Activated T-cell treated with anti-CD3 and anti-CD28 coated beads, Interleukin-2, amount 50 U/mL, for 48 hours (primary cell): ENCODE measurements around the gene TRIM54.
"Not testable (repeated sequence)": the region's sequence is repeated elsewhere in the genome, so short reads cannot be mapped to it uniquely, and the experiment has no call there.

ENCODE experiments used
- DNase-seq, 2 experiments: peaks; one replicate each; pipeline ENCODE4 v3.0.0-alpha.2; 2020

TRIM54 gene

DNA sequence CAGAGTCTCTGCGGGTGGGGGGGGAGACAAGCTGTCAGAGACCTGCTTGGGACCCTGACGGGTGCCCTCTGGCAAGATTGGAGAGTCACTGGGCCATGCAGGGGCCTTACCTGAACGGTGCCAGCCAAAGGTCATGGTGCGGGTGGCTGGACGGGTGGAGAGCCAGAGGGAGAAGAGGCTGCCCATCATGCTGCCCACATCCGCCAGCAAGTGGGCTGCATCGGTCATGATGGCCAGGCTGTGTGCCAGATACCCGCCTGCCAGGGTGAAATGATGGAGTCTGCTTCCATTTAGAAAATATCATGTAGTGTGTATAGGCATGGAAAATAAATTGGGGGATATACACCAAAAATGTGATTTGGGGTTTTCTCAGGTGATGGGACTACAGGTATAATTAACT is 24.2 kb upstream of the TRIM54 start:
- no peak for DNase-seq

DNA sequence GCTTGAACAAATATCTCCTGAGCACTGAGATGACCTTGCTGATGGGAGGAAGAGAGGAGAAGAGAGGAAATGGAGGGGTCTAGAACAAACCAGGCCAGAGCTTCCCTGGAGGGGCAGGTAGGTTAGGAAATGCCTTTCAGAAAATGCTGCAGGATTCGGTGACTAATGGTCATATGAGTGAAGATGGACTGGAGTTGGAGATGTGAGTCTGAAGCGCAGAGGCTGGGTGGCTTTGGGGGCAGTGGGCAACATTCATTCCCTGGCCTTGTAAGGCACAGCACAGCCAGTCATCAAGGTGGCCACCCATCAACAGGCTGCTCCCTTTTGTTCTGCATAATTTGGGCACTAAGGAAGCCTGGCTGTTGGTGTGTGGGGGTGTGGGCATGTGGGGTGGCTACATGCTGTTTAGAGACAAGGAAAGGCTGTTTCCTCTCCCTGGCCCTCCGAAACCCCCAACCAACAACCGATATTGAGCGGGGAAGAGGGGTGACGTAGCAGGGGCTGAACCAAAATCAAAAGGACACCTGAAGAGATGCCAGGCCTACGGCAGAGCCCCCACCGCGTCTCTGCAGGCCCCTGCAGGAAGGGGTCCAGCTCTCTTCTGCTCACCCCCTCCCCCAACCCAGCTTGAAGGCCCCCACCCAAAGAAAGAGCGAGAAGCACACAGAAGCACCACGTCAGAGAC is 20.8 kb upstream of the TRIM54 start:
- DNase-seq = no peak

DNA sequence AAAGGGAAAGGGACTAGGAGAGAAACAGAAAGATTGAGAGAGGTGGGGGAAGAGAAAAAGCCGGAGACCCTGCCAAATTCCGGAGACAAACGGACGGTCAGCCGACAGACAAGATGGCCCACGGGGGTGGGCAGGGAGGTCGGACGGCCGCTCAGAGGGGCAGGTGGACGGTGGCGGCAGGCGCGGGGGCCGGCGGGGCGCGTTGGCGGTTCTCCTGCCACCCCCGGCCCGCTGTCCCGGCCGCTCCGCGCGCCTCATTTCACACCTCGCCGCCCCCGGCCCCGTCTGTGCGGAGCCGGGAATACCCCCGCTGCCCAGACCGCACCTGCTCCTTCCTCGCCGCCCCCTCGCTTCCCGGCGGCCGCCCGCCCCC is 20.3 kb upstream of the TRIM54 start:
- no peak for DNase-seq

DNA sequence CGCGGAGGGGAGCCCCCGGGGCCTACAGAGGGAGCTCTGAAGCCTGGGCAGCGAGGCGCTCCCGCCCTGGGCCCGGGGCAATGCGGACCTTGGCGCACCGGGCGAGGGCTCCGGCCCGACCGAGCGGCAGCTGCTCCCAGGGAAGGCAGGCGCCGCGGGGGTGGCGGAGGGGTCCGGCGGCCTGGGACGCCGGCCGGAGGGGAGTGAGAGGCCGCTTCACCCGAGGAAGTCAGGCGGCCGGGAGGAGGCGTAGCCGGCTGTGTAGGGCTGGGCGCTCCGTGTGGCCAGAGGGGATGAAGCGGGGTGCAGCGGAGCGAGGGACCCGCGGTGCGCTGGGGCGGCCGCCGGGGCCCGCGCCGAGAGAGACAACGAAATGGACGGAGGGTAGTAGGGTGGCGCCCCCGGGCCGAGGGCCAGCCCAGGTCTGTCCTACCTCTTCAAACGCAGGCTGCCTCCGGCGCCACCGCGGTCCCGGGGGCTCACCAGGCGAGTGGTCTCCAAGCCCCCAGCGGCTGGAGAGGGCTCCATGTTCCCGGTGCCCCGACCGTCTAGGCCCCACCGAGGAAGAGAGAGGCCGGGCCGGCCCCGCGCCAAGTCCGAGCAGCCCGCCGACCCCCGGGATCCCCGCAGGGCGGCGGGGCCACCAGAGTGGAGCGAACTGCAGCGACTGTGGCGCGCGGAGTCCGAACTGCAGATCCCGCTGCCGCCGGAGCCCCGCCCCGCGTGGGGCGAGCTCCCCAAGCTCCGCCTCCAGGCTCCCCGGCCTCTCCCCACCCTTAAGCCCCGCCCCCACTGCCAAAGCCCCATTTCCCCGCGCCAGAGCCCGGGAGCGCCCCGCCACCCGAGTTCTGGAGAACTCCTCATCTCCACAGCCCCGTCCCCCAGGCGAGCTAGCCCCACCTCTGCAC is 19.6 kb upstream of the TRIM54 start, which contains the start of gene SLC30A3:
Gene SLC30A3, minus strand, starts transcription at position 669 of the 908 bp plus-strand sequence. Its CDS starts 141 bp downstream, at position 528.
- peak; percentile 79 to 83 for DNase-seq

DNA sequence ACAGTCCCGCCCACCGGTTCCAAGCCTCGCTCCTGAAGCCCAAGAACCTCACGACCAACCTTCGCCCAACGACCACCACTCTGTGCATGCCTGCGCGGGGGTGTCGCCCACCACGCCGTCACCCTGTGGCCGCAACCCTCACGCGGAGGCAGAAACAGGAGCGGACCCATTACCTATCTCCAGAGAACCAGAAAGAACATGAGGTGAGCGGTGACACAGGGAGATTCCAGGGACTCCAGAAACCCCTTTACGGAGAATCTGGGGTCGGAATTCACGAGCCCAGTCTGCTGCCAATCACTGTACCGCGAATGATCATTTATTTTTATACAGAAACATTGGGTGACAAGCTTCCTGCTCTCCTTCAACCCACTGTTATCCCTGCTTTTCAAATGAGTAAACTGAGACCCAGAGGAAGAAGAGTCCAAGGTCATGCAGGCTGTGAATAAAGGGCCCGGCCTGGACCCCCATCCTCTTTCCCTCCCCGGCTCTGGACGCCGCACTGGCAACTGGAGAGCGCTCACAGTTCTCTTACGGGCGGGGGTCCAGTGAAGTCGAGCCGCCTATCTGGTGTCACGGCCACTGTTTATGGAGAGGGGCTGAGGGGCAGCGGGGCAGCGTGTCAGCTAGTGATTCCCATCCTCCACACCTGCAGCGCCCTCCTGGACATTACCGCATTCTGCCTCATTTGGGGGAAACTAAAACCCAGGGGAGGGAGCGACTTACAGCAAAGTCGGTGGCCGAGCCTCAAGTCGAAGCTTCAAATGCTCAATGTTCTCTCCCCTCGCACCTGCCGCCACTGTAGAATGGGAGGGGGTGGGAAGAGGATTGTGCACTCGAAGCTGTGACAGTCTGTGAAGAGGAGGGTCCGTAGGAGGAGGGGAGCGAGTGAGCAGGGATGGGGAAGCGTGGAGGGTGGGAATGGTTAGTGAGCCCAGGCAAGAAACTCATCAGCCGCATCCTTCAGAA is 18.7 kb upstream of the TRIM54 start:
- DNase-seq = peak; percentile 41 to 44

DNA sequence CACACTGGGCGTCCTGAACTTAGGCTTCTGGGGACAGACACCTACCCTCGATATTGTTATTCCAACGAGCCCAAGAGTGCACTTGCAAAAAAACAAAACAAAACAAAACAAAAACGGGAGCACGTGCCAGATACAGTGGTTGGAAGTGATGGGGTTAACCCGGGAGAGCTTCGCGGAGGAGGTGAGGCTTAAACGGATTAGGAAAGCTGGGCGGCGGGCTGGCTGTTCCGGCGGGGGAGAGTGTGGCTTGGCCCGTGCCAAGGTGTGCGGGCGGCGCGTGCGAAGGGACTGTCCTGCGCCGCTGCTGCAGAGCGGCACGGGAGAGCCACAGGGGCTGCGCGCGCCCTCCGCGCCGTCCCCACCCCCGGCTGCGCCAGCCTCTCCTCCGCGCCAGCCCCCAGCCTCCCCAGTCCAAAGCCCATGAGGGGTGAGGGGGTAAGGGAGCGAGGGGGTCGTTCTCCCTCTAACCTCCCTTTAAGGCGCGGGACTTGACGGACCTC is 17.9 kb upstream of the TRIM54 start:
- DNase-seq = no peak

DNA sequence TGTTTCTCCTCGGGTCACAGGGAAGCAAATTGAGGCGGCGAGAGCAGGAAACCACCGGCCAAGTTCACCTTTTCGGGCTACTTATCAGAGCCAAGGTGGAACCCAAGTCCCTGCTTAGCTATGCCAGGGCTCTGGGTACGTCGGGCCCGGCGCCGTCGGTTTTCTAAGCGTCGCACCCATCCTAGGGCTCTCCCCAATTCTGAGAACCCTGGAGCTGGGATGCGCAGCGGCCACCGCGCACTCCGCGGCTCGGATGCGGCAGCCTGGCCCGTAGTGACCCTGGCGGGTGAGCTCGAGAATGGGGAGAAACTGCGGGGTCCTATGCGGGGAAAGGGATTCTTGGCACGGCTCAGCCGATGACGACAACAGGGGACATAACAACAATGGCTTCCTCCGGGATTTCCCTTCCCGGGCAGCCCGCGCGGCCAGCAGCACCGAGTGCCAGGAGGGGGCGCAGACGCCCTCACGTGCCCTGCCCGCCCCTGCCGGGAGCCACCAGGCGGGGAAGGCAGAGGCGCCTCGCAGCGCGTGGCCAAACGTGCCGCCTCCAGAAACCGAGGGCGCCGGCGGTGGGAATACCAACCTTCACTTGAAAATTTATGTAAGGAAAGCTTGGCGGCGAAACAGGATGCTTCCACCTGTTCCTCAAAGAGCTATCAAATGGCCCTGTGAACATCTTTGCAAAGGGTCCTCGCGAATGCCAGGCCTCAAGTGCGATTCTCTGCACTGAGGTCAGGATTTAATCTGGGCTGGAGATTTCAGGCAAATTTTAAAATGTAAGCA is 17.3 kb upstream of the TRIM54 start:
- DNase-seq = peak; percentile 75 to 80

DNA sequence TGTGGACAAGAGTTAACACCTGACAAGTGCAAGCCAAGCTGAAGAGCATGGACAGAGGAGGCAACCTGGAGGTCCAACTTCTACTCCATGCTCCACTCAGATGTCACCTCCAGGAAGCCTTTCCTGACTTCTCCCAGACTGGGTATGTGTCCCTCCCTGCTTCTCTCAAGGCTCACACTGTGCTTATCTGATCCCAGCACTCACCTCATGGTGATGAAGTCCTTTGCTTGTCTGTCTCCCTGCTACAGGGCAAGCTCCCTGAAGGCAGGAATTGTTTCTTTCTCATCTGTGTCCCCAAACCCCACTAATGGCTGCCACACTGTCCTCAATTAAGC is 16.7 kb upstream of the TRIM54 start:
- DNase-seq = no peak

DNA sequence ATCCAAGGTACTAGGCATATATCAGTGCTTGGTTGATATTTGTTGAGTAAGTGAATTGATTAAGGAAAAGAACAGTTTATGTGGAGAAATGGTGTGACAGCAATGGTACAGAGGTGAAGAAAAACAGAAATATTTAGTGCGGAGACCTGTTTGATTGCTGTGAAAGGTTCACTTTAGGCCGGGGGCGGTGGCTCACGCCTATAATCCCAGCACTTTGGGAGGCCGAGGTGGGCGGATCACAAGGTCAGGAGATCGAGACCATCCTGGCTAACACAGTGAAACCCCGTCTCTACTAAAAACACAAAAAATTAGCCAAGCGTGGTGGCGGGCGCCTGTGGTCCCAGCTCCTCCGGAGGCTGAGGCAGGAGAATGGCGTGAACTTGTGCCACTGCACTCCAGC is 13.9 kb upstream of the TRIM54 start:
- not testable (repeated sequence) for DNase-seq

DNA sequence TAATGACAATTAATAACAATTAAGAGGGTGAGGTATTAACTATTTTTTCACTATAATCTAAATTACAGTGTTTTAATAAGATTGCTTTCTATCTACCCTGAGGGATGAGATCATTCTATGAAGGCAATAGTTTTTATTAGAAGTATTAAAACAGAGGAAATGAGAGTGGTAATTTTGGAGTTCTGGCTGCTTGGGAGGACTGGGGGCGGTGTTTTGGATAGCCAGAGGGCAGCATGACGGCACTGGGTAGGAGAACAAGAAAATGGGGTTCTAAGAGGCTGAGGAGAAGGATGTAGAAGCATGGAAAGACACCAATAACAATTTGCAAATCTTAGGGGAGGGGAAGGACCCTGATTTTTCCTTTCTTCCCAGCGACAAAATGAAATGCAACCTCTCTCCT is 12.1 kb upstream of the TRIM54 start:
- DNase-seq = no peak

DNA sequence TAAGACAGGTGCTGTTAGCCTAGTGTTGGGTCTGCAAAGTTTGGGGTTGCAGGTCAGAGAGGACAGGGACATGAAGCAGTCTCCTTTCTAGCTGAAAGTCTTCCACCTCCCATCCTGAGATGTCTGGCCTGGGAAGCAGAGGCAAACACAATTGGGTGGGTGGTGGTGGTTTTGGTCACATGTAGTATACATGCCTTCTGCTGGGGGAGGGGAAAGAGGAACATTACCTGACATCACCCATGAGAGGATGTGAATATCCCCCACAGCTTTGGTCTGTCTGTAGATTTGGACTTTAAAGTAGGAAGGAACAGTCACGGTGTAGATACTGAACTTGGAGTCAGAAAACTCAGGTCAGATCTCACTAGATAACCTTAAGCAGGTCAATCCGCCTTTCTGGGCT is 11.6 kb upstream of the TRIM54 start:
- DNase-seq = no peak

DNA sequence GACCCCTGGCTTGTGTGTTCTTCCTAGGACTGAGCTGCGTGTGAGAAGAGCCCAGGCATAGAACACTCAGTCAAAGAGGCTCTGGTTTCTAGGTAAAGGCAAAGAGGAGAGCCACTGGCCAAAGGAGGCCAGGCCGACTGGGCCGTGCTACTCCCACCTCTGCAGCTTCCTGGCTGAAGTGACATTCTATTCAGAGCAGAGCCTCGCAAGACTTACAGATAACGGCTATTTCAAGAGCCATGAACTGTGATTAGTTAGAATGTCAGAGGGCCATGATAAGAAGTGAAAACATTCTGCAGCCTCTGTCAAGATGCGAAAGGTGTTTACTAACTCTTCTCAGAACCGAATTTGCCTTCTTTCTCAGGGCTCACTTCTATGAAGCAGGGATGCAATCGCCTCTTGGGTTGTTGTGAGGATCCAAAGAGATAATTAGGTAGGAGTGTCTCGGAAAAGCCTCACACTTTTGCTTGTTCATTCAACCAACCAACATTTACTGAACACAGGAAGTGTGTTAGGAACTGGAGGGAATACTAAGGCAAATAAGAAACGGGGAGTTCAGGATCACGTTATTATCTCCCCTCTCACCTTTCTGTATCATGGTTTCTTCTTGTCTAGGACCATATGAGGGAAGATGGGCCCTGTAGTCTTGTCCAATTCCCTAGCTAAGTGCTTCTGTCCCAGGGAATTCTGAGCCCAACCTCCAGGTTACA is 10.4 kb upstream of the TRIM54 start:
- no peak for DNase-seq

DNA sequence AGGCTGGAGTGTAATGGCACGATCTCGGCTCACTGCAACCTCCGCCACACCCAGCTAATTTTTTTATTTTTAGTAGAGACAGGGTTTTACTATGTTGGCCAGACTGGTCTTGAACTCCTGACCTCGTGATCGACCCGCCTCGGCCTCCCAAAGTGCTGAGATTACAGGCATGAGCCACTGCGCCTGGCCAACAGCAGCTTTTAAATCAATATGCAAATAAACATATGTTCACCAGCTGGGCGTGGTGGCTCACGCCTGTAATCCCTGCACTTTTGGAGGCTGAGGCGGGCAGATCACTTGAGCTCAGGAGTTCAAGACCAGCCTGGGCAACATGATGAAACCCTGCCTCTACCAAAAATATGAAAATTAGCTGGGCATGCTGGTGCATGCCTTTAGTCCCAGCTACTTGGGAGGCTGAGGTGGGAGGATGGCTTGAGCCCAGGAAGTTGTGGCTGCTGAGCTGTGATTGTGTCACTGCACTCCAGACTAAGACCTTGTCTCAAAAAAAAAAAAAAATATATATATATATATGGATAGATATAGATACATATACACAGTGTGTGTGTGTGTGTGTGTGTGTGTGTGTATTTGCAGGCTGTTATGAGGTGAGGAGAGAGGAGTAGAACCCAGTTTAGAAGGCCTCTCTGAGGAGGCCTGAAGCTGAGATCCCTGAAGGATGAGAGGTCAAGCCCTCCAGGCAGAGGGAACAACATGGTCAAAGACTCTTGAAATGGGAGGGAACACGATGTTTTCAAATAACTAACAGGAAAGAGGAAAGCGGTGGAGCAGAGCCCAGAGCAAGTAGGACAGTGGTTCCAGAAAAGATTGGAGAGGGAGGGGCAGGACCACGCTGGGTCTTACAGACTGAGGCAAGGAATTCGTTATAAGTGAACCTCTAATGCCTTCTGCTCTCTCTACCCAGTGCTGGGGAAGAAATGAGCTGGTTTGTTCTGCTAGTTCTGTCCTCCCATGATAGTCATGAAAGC is 9.4 kb upstream of the TRIM54 start:
- not testable (repeated sequence) for DNase-seq

DNA sequence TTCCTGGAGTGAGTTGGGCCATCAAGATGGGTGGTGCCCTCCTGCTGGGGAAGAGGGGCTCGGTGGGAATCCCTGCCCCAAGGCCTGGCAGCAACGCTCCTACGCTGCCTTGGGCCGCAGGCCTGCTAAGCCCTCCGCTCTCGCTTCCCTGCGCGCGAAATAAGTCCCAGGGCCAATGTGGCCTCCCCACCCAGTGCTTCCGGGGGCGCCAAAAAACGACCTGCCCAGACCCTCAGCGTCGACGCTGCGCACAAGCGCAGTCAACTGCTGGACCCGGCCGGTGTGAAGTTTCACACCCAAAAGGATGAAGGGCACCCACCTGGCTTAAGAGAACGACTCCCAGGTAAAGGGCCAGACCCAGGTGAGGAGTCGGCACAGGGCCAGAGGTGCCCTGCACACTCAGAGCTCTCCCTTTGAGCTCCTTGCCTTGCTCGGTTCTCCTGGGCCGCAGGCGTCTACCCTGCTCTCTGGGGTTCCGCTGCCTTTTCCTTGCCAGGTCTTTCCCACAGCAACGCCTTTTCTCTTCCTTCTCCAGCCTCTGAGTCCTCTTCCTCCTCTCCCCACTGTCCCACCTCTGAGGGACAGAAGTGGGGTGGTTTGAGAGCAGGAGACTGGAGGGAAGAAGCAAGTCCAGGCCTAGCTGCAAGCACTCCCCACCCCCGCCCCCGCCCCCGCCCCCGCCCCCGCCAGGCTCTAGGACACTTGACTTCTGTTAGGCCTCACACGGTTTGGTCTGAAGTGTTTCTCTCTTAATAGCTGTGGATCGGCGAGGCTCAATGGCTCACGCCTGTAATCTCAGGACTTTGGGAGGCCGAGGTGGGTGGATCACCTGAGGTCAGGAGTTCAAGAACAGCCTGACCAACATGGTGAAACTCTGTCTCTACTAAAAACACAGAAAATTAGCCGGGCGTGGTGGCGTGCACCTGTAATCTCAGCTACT is 6.7 kb upstream of the TRIM54 start, which contains the start of gene DNAJC5G:
Gene DNAJC5G, plus strand, starts transcription at position 223 of the 940 bp plus-strand sequence. CDS start 1,296 bp downstream, outside the sequence.
- no peak for DNase-seq

DNA sequence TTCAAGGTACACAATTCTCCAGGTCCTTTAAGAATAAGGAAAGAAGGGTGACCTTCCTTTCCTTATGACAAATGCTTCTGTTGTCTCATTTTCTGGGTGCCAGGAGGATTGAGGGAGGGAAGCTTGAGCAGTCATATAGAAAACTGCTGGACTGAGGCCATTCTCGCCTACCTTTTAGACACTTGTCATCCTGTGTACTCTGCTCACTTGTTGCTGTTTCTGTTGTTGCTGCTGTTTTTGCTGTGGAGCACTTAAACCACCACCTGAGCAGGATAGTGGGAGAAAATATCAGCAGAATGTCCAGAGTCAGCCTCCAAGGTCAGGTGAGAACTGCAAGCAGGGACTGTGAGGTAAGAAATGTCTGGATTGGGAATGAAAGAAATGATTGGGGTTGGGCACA is 4.2 kb upstream of the TRIM54 start:
- DNase-seq = no peak

DNA sequence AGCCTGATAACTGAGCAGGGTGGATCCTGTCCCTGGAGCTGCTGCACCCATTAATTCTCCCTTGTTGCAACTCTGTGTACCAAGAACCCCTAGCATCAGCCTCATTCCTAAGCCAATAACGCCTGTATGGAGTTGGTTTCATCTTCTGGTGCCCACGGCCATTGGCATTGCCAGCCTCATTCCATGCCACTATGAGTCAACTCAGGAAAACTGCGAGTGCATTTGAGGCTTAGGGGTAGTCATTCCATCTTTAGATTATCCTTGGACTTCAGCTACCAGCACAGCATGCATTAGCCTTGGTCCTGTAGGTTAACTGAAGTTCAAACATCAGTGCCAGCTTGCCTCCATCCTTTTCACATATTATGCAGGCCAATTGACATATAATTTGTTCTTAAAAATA is 1.4 kb upstream of the TRIM54 start:
- no peak for DNase-seq

DNA sequence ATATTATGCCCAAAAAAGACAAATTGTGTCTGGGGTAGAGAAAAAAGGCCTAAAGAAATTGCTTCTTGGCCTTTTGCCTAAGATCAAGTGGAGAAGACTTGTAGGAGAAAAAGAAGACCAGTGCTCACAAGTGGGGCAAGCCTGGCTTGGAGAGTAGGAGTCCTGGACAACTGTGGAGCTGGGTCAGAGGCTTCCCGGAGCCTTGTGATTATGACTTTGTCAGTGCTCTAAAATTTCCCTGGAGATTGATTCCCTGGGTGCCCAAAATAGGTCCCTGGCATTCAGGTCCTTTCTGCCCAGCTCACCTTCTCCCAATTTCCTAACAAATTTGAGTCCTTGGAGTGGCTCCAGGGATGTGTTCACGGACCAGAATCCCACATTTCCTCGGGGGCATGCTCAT is 787 bp upstream of the TRIM54 start:
- DNase-seq = no peak

DNA sequence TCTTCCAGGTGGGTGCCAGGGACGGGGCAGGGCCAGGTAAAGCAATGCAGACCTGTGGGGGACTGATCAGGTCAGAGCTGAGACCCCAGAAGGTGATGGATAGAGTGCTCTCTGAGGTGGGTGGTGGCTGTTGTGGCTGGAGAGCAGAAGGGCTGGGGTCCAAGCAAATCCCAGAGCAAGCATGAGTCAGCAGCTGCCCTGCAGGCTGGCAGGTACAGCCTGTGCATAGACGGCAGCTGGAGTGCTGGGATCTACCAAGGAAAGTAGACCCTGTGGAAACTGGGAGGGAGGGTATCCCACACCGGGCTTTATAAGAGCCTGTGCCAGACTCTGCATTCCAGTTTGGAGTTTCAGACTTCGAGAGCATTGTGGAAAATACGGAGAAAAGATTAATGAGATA is 663 bp downstream of the TRIM54 start:
- DNase-seq = no peak

DNA sequence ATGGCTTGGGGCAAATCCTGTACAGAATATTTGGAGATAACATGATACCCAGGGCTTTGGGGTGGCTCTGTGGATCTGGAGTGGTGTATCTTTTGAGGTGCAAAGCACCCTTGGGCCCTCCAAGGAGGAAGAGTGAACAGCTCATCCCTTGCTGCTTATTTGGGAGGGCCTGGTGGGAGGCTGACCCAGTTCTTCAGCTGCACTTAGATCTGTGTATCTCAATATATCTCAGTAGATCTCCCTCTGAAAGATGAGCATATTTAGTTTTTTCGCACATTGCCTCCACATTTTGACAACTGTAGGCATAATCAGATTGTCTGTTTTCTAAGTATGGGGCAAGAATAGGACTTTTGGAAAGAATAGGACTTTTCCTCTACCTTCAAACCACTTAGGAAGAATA is 2.8 kb downstream of the TRIM54 start:
- no peak for DNase-seq
